PC-3 (cell line): Measurements from ENCODE around the gene BCKDHB.

Experiments used
- CTCF ChIP-seq: fragments of 300-600 bp; sonication (generic); conservative IDR thresholded peaks from 2 replicates; pipeline ENCODE4 v1.5.1; 2017; ENCODE audit warnings: antibody characterized with exemption, low read depth, mild to moderate bottlenecking, low read length
- EZH2 ChIP-seq: fragments of 300-600 bp; sonication (generic); IDR thresholded peaks from one replicate; pipeline ENCODE4 v1.6.1; 2017; ENCODE audit warnings: antibody characterized with exemption, mild to moderate bottlenecking, low read length; ENCODE audit not compliant: unreplicated experiment
- EZH2phosphoT487 ChIP-seq: fragments of 300-600 bp; sonication (generic); IDR thresholded peaks from 2 replicates; pipeline ENCODE4 v1.6.1; 2018; ENCODE audit warnings: mild to moderate bottlenecking, antibody characterized with exemption, low read length, borderline replicate concordance

GRCh38 chr6:80380566-80380965, 274.1 kb downstream of the BCKDHB start:
- TF ChIP-seq EZH2 (no peak), CTCF (no peak), EZH2phosphoT487 (no peak)
